Liver (tissue), 9 donors: ENCODE data around the gene ANKRD11. TPM values are rescaled to one million over a fixed set of nuclear protein-coding genes. Genes with fewer than 3 reads are reported as not detected.

Source experiments
- DNase-seq: peaks from one replicate; pipeline ENCODE4 v3.0.0-alpha.2; 2017; ENCODE audit warnings: low spot score
- H3K27ac ChIP-seq, 2 donors: one replicate each; pipeline ENCODE4 v1.7.0; 2013; ENCODE audit warnings: inconsistent platforms in 2 of 2, low read length in 2 of 2, control low read depth in 1 of 2, low read depth in 1 of 2, mild to moderate bottlenecking in 1 of 2
- H3K27me3 ChIP-seq, 4 donors: one replicate each; pipeline versions ENCODE4 v1.6.1 to v1.7.0; 2013; ENCODE audit warnings: low read length in 3 of 4, inconsistent platforms in 1 of 4, mild to moderate bottlenecking in 1 of 4, moderate library complexity in 1 of 4; ENCODE audit not compliant: control insufficient read depth in 4 of 4, insufficient read depth in 4 of 4
- H3K36me3 ChIP-seq, 4 donors: one replicate each; pipeline versions ENCODE4 v1.6.1 to v1.7.0; 2013; ENCODE audit warnings: low read length in 3 of 4, mild to moderate bottlenecking in 3 of 4, low read depth in 1 of 4, moderate library complexity in 1 of 4; ENCODE audit not compliant: control insufficient read depth in 4 of 4, insufficient read depth in 3 of 4
- H3K4me1 ChIP-seq, 4 donors: one replicate each; pipeline versions ENCODE4 v1.6.1 to v1.7.0; 2013; ENCODE audit warnings: low read length in 3 of 4, mild to moderate bottlenecking in 3 of 4, moderate library complexity in 1 of 4; ENCODE audit not compliant: control insufficient read depth in 4 of 4, insufficient read depth in 4 of 4
- H3K4me3 ChIP-seq, 3 donors: one replicate each; pipeline versions ENCODE4 v1.6.1 to v1.7.0; 2013; ENCODE audit warnings: low read length in 3 of 3, control low read depth in 1 of 3, low read depth in 1 of 3, mild to moderate bottlenecking in 1 of 3
- H3K9ac ChIP-seq, 2 donors: one replicate each; pipeline ENCODE4 v1.7.0; 2013; ENCODE audit warnings: low read length in 2 of 2, mild to moderate bottlenecking in 2 of 2, moderate library complexity in 2 of 2, control low read depth in 1 of 2, low read depth in 1 of 2
- H3K9me3 ChIP-seq, 4 donors: one replicate each; pipeline versions ENCODE4 v1.6.1 to v1.7.0; 2013; ENCODE audit warnings: low read length in 3 of 4; ENCODE audit not compliant: control insufficient read depth in 4 of 4
- EGR1 ChIP-seq, 2 donors: IDR thresholded peaks; 2 replicates each; pipeline ENCODE4 v1.6.1; 2016 to 2018; ENCODE audit warnings: antibody characterized with exemption in 2 of 2, low read depth in 2 of 2
- FOXA1 ChIP-seq: IDR thresholded peaks from 2 replicates; pipeline ENCODE4 v1.6.1; 2016; ENCODE audit warnings: antibody characterized with exemption
- FOXA2 ChIP-seq: IDR thresholded peaks from 2 replicates; pipeline ENCODE4 v1.6.1; 2016; ENCODE audit warnings: antibody characterized with exemption
- GABPA ChIP-seq, 2 donors: IDR thresholded peaks in 1 of 2; conservative IDR thresholded peaks in 1 of 2; 2 replicates each; pipeline ENCODE4 v1.6.1; 2016; ENCODE audit warnings: antibody characterized with exemption in 2 of 2, mild to moderate bottlenecking in 1 of 2, moderate library complexity in 1 of 2
- HNF4A ChIP-seq, 2 donors: conservative IDR thresholded peaks; 2 replicates each; pipeline ENCODE4 v1.6.1; 2016; ENCODE audit warnings: antibody characterized with exemption in 2 of 2, mild to moderate bottlenecking in 2 of 2
- HNF4G ChIP-seq: IDR thresholded peaks from 2 replicates; pipeline ENCODE4 v1.6.1; 2016; ENCODE audit warnings: antibody characterized with exemption
- JUND ChIP-seq, 2 donors: IDR thresholded peaks; 2 replicates each; pipeline ENCODE4 v1.6.1; 2016; ENCODE audit warnings: antibody characterized with exemption in 2 of 2
- NR2F2 ChIP-seq: IDR thresholded peaks from 2 replicates; pipeline ENCODE4 v1.6.1; 2016; ENCODE audit warnings: antibody characterized with exemption
- RAD21 ChIP-seq, 2 donors: IDR thresholded peaks; 2 replicates each; pipeline ENCODE4 v1.6.1; 2016; ENCODE audit warnings: antibody characterized with exemption in 2 of 2, mild to moderate bottlenecking in 2 of 2
- RXRA ChIP-seq, 2 donors: IDR thresholded peaks; 2 replicates each; pipeline ENCODE4 v1.6.1; 2017 to 2018; ENCODE audit warnings: antibody characterized with exemption in 2 of 2, mild to moderate bottlenecking in 1 of 2
- SP1 ChIP-seq: IDR thresholded peaks from 2 replicates; pipeline ENCODE4 v1.6.1; 2018; ENCODE audit warnings: antibody characterized with exemption, mild to moderate bottlenecking
- TAF1 ChIP-seq: conservative IDR thresholded peaks from 2 replicates; pipeline ENCODE4 v1.6.1; 2016; ENCODE audit warnings: antibody characterized with exemption, mild to moderate bottlenecking
- YY1 ChIP-seq: IDR thresholded peaks from 2 replicates; pipeline ENCODE4 v1.6.1; 2016; ENCODE audit warnings: antibody characterized with exemption, mild to moderate bottlenecking
- WGBS: extraction: QIAGEN DNeasy Blood & Tissue Kit; methylation state at CpG from one replicate; pipeline ENCODE4 v1.1.7; 2013; 5-methylcytosine and 5-hydroxymethylcytosine counted together
- polyA plus RNA-seq, 2 donors: library from polyadenylated mRNA; stranded (reverse) in 1 of 2; unstranded in 1 of 2; fragments of 200-250 nt in 1 of 2; fragments of >200 nt in 1 of 2; fragmentation: Nextera tagmentation in 1 of 2; extraction: Ambion mirVana in 1 of 2; gene quantifications; one replicate each; pipeline versions ENCODE4 v1.2.1 to v1.2.3, GENCODE V29; 2013 to 2015
- total RNA-seq, 2 donors: library from RNA; depleted of rRNA; stranded (reverse); fragments of >200 nt; gene quantifications; one replicate each; pipeline ENCODE4 v1.2.3, GENCODE V29; 2014
- TF ChIP-seq, protein P1 (sequence below): IDR thresholded peaks from 2 replicates; pipeline ENCODE4 v1.6.1; 2016; ENCODE audit warnings: antibody characterized with exemption, mild to moderate bottlenecking
- TF ChIP-seq, protein P2 (sequence below): IDR thresholded peaks from 2 replicates; pipeline ENCODE4 v1.6.1; 2016; ENCODE audit warnings: antibody characterized with exemption
- TF ChIP-seq, protein P3 (sequence below): IDR thresholded peaks from 2 replicates; pipeline ENCODE4 v1.6.1; 2016; ENCODE audit warnings: antibody characterized with exemption
- TF ChIP-seq, protein P4 (sequence below): IDR thresholded peaks from 2 replicates; pipeline ENCODE4 v1.6.1; 2016; ENCODE audit warnings: antibody characterized with exemption
- TF ChIP-seq, protein P5 (sequence below): fragments of 150-350 bp; IDR thresholded peaks from 2 replicates; pipeline ENCODE4 v1.5.1; 2017; ENCODE audit warnings: improper control_type of control experiment, low read depth, low read length; ENCODE audit not compliant: missing input control
- donor health status: healthy.
- donor health status: healthy.
- donor health status: healthy.
- donor health status: healthy.
- donor health status: healthy.

Gene ANKRD11
- total and polyA plus RNA-seq, 4 donors, result 16.3 to 55.1 (median 28.0) TPM

DNA sequence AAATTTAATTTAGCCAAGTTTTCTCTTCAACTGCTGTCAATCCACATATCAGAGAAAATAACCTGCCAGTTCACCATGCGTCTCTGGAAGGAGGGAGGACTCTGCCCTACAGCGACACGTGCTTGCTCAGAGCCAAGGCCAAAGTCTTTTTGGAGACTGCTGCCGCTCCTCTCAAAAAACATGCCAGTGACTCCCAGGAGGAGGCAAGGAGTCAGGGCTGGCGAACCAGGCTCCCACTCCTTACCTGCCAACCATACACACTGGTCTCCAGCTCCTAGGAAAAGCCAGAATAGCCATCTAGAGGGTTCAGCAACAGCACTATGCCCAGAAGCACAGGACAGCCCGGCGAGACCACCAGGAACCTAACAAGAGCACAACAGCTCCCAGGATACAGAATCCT lies 73.0 kb downstream of the ANKRD11 start:
- no peaks in the 10 kb centered on the region for H3K9me3 ChIP-seq
- 44% methylated on average over 7 of the region's 7 CpGs for WGBS
- no peaks in the 10 kb centered on the region for H3K27me3 ChIP-seq
- H3K9ac ChIP-seq, result peak overlapping the region; percentile 15 to 23
- TF ChIP-seq FOXA1 (no peak), RAD21 (IDR thresholded peaks at IDR 0.05) (peak; percentile 39 to 44), GABPA (IDR thresholded peaks at IDR 0.05 in 1 of 2, conservative IDR thresholded peaks at IDR 0.05 in 1 of 2) (no peak), EGR1 (IDR thresholded peaks at IDR 0.05; ENCODE audit: low read depth in 2 of 2) (peak in 1 of 2 donors; percentile 38), JUND (IDR thresholded peaks at IDR 0.05) (peak; percentile 38), YY1 (peak; percentile 44), TAF1 (no peak), FOXA2 (peak; percentile 27), HNF4G (peak; percentile 80), NR2F2 (peak; percentile 25), SP1 (peak; percentile 71), HNF4A (conservative IDR thresholded peaks at IDR 0.05) (peak; percentile 90 to 96), RXRA (IDR thresholded peaks at IDR 0.05) (peak; percentile 68 to 85)
- TF ChIP-seq, protein P1, sequence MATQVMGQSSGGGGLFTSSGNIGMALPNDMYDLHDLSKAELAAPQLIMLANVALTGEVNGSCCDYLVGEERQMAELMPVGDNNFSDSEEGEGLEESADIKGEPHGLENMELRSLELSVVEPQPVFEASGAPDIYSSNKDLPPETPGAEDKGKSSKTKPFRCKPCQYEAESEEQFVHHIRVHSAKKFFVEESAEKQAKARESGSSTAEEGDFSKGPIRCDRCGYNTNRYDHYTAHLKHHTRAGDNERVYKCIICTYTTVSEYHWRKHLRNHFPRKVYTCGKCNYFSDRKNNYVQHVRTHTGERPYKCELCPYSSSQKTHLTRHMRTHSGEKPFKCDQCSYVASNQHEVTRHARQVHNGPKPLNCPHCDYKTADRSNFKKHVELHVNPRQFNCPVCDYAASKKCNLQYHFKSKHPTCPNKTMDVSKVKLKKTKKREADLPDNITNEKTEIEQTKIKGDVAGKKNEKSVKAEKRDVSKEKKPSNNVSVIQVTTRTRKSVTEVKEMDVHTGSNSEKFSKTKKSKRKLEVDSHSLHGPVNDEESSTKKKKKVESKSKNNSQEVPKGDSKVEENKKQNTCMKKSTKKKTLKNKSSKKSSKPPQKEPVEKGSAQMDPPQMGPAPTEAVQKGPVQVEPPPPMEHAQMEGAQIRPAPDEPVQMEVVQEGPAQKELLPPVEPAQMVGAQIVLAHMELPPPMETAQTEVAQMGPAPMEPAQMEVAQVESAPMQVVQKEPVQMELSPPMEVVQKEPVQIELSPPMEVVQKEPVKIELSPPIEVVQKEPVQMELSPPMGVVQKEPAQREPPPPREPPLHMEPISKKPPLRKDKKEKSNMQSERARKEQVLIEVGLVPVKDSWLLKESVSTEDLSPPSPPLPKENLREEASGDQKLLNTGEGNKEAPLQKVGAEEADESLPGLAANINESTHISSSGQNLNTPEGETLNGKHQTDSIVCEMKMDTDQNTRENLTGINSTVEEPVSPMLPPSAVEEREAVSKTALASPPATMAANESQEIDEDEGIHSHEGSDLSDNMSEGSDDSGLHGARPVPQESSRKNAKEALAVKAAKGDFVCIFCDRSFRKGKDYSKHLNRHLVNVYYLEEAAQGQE, result peak; percentile 32
- TF ChIP-seq, protein P2, sequence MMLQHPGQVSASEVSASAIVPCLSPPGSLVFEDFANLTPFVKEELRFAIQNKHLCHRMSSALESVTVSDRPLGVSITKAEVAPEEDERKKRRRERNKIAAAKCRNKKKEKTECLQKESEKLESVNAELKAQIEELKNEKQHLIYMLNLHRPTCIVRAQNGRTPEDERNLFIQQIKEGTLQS, result no peak
- TF ChIP-seq, protein P3, sequence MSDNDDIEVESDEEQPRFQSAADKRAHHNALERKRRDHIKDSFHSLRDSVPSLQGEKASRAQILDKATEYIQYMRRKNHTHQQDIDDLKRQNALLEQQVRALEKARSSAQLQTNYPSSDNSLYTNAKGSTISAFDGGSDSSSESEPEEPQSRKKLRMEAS, result peak; percentile 89
- TF ChIP-seq, protein P4, sequence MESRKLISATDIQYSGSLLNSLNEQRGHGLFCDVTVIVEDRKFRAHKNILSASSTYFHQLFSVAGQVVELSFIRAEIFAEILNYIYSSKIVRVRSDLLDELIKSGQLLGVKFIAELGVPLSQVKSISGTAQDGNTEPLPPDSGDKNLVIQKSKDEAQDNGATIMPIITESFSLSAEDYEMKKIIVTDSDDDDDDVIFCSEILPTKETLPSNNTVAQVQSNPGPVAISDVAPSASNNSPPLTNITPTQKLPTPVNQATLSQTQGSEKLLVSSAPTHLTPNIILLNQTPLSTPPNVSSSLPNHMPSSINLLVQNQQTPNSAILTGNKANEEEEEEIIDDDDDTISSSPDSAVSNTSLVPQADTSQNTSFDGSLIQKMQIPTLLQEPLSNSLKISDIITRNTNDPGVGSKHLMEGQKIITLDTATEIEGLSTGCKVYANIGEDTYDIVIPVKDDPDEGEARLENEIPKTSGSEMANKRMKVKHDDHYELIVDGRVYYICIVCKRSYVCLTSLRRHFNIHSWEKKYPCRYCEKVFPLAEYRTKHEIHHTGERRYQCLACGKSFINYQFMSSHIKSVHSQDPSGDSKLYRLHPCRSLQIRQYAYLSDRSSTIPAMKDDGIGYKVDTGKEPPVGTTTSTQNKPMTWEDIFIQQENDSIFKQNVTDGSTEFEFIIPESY, result peak; percentile 51
- TF ChIP-seq, protein P5, sequence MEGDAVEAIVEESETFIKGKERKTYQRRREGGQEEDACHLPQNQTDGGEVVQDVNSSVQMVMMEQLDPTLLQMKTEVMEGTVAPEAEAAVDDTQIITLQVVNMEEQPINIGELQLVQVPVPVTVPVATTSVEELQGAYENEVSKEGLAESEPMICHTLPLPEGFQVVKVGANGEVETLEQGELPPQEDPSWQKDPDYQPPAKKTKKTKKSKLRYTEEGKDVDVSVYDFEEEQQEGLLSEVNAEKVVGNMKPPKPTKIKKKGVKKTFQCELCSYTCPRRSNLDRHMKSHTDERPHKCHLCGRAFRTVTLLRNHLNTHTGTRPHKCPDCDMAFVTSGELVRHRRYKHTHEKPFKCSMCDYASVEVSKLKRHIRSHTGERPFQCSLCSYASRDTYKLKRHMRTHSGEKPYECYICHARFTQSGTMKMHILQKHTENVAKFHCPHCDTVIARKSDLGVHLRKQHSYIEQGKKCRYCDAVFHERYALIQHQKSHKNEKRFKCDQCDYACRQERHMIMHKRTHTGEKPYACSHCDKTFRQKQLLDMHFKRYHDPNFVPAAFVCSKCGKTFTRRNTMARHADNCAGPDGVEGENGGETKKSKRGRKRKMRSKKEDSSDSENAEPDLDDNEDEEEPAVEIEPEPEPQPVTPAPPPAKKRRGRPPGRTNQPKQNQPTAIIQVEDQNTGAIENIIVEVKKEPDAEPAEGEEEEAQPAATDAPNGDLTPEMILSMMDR, result no peak
- no peak for DNase-seq
- H3K4me1 ChIP-seq, result peaks cover 20 to 71% (median 65%) of the 10 kb centered on the region in 4 donors
- no peak overlapping the region for H3K4me3 ChIP-seq
- no peaks in the 10 kb centered on the region for H3K36me3 ChIP-seq
- H3K27ac ChIP-seq, result peak overlapping the region; percentile 69 to 74
